Upper lobe of left lung (tissue), 4 donors: ENCODE measurements around the gene GEMIN7.

Source experiments
- CTCF ChIP-seq, 6 experiments: fragments of 450-650 bp in 4 of 6; fragments of 200-600 bp in 2 of 6; sonication (generic) in 2 of 6; IDR thresholded peaks; one replicate each; pipeline ENCODE4 v1.5.1; 2016 to 2019; ENCODE audit warnings: antibody characterized with exemption in 6 of 6
- EP300 ChIP-seq, 4 donors: sonication (generic); formaldehyde crosslinking; IDR thresholded peaks; one replicate each; pipeline ENCODE4 v1.5.1; 2017; ENCODE audit warnings: antibody characterized with exemption in 4 of 4, control low read depth in 2 of 4
- POLR2A ChIP-seq, 4 donors: fragments of 450-650 bp; IDR thresholded peaks; one replicate each; pipeline ENCODE4 v1.5.1; 2016 to 2017; ENCODE audit warnings: antibody characterized with exemption in 4 of 4, mild to moderate bottlenecking in 2 of 4
- POLR2AphosphoS5 ChIP-seq, 2 donors: sonication (generic); formaldehyde crosslinking; IDR thresholded peaks; one replicate each; pipeline ENCODE4 v1.5.1; 2017; ENCODE audit warnings: antibody characterized with exemption in 2 of 2

GRCh38 chr19:45123440-45123850 is 44.4 kb downstream of the GEMIN7 start:
- TF ChIP-seq POLR2A (IDR thresholded peaks at IDR 0.05) (no peak), CTCF (IDR thresholded peaks at IDR 0.05) (no peak), POLR2AphosphoS5 (IDR thresholded peaks at IDR 0.05) (no peak), EP300 (IDR thresholded peaks at IDR 0.05) (no peak)
